K562 (cell line): ENCODE data around the gene PRPF6. TPM values are rescaled to one million over a fixed set of nuclear protein-coding genes. Genes with fewer than 3 reads are reported as not detected.

Experiments
- E2F8 ChIP-seq: fragments of 450-650 bp; IDR thresholded peaks from 2 replicates; pipeline ENCODE4 v1.7.1; 2018; ENCODE audit warnings: mild to moderate bottlenecking, low read depth; ENCODE audit not compliant: partially characterized antibody
- ETV1 ChIP-seq: fragments of 450-650 bp; conservative IDR thresholded peaks from 2 replicates; pipeline ENCODE4 v1.6.1; 2016; ENCODE audit warnings: missing genetic modification characterization, control low read depth, low read depth, missing compliant biosample characterization
- ETV6 ChIP-seq, 3 experiments: fragments of 150-350 bp in 1 of 3; sonication (generic) in 1 of 3; formaldehyde crosslinking in 1 of 3; IDR thresholded peaks; 2 replicates each; pipeline versions ENCODE4 v1.6.1 to v1.8.0; 2014 to 2022; ENCODE audit warnings: borderline replicate concordance in 2 of 3, low read depth in 2 of 3, antibody characterized with exemption in 1 of 3, low read length in 1 of 3, mild to moderate bottlenecking in 1 of 3, missing genetic modification reagents in 1 of 3
- GATAD2B ChIP-seq: fragments of 450-650 bp; IDR thresholded peaks from 2 replicates; pipeline ENCODE4 v1.6.1; 2017; ENCODE audit warnings: mild to moderate bottlenecking, borderline replicate concordance
- HDAC2 ChIP-seq: fragments of 450-650 bp; IDR thresholded peaks from 2 replicates; pipeline ENCODE4 v1.6.1; 2016; ENCODE audit warnings: mild to moderate bottlenecking
- HNRNPLL ChIP-seq: fragments of 200-400 bp; formaldehyde crosslinking; IDR thresholded peaks from 2 replicates; pipeline ENCODE4 v1.6.1; 2017; ENCODE audit warnings: low read length, low read depth, mild to moderate bottlenecking; ENCODE audit not compliant: poor library complexity, severe bottlenecking
- KLF13 ChIP-seq: fragments of 450-650 bp; IDR thresholded peaks from 2 replicates; pipeline ENCODE4 v1.6.1; 2016; ENCODE audit warnings: missing genetic modification characterization, low read depth, mild to moderate bottlenecking, missing compliant biosample characterization, moderate library complexity, borderline replicate concordance
- MTA1 ChIP-seq: fragments of 450-650 bp; IDR thresholded peaks from 2 replicates; pipeline ENCODE4 v1.6.1; 2017; ENCODE audit warnings: borderline replicate concordance
- NCOR1 ChIP-seq: fragments of 450-650 bp; IDR thresholded peaks from 2 replicates; pipeline ENCODE4 v1.6.1; 2016; ENCODE audit warnings: mild to moderate bottlenecking, moderate library complexity
- NFIC ChIP-seq: fragments of 450-650 bp; IDR thresholded peaks from 2 replicates; pipeline ENCODE4 v1.6.1; 2017; ENCODE audit warnings: mild to moderate bottlenecking, inconsistent platforms
- RBBP5 ChIP-seq: fragments of 200-600 bp; sonication (generic); IDR thresholded peaks from 2 replicates; pipeline ENCODE4 v1.6.1; 2012; ENCODE audit warnings: borderline replicate concordance, mild to moderate bottlenecking, low read length, control low read depth, inconsistent platforms; ENCODE audit not compliant: insufficient read depth, poor library complexity, severe bottlenecking
- SIN3A ChIP-seq, 2 experiments: fragments of 150-350 bp in 1 of 2; IDR thresholded peaks; 2 replicates each; pipeline ENCODE4 v1.6.1; 2011 to 2016; ENCODE audit warnings: borderline replicate concordance in 2 of 2, low read depth in 2 of 2, low read length in 2 of 2, mild to moderate bottlenecking in 2 of 2, moderate library complexity in 2 of 2; ENCODE audit not compliant: control insufficient read depth in 1 of 2
- SIN3B ChIP-seq: fragments of 450-650 bp; IDR thresholded peaks from 2 replicates; pipeline ENCODE4 v1.6.1; 2017; ENCODE audit warnings: low read depth, mild to moderate bottlenecking, moderate library complexity
- SP1 ChIP-seq: sonication (generic); formaldehyde crosslinking; IDR thresholded peaks from 2 replicates; pipeline ENCODE4 v1.8.1; 2022; ENCODE audit warnings: mild to moderate bottlenecking, missing genetic modification reagents
- TAF1 ChIP-seq: IDR thresholded peaks from 2 replicates; pipeline ENCODE4 v1.6.1; 2011; ENCODE audit warnings: mild to moderate bottlenecking, low read length, moderate library complexity; ENCODE audit not compliant: insufficient read depth, control insufficient read depth, severe bottlenecking; ENCODE audit errors: extremely low read depth
- TAF7 ChIP-seq: fragments of 450-650 bp; IDR thresholded peaks from 2 replicates; pipeline ENCODE4 v1.6.1; 2016; ENCODE audit warnings: missing genetic modification characterization, missing compliant biosample characterization
- TRIM24 ChIP-seq, 2 experiments: fragments of 450-650 bp; IDR thresholded peaks; 2 replicates each; pipeline ENCODE4 v1.6.1; 2016
- ZBTB7A ChIP-seq: IDR thresholded peaks from 2 replicates; pipeline ENCODE4 v1.6.1; 2011; ENCODE audit warnings: low read depth, mild to moderate bottlenecking, low read length, moderate library complexity, borderline replicate concordance; ENCODE audit not compliant: control insufficient read depth
- polyA plus RNA-seq, 8 experiments: library from polyadenylated mRNA; depleted of rRNA in 4 of 8; stranded (reverse) in 5 of 8; unstranded in 3 of 8; fragments of >200 nt; fragmentation: Nextera tagmentation in 2 of 8; fragmentation: Illumina TruSeq in 1 of 8; extraction: Ambion mirVana in 2 of 8; extraction: Trizol in 1 of 8; gene quantifications; 2 replicates each; pipeline versions ENCODE4 v1.2.1 to v1.2.3, GENCODE V29; 2011 to 2014; ENCODE audit warnings: inconsistent platforms in 1 of 8, missing spikeins in 1 of 8
- total RNA-seq, 7 experiments: library from RNA; depleted of rRNA in 6 of 7; stranded (reverse); fragments of >200 nt in 6 of 7; fragmentation: Illumina TruSeq in 2 of 7; extraction: Trizol in 2 of 7; gene quantifications; 2 replicates each; pipeline versions ENCODE4 v1.2.1 to v1.2.3, GENCODE V29; 2011 to 2021; ENCODE audit warnings: low replicate concordance in 1 of 7
- TF ChIP-seq, protein P1 (sequence below), 2 experiments: fragments of 150-350 bp in 1 of 2; IDR thresholded peaks; 2 replicates each; pipeline ENCODE4 v1.6.1; 2012 to 2016; ENCODE audit warnings: low read depth in 2 of 2, low read length in 2 of 2, mild to moderate bottlenecking in 1 of 2, moderate library complexity in 1 of 2

The PRPF6 gene
- total and polyA plus RNA-seq, 9 of the 15 experiments (the other 6 are each of a cell fraction or from before 2014, with no cell fraction given): 4.2 to 83.2 (median 59.9) TPM

- TF ChIP-seq RBBP5: peak; percentile 93
- TF ChIP-seq ZBTB7A: peak; percentile 97
- TF ChIP-seq TAF1: peak; percentile 54
- TF ChIP-seq KLF13 (tag): peak; percentile 61; the same call in 1 of the 2 replicates
- peak in 1 of 2 experiments; percentile 93; a peak in 2 of 4 replicates for TF ChIP-seq SIN3A (IDR thresholded peaks at IDR 0.05; ENCODE audit: borderline replicate concordance in 2 of 2, control insufficient read depth in 1 of 2, low read depth in 2 of 2, low read length in 2 of 2)
- TF ChIP-seq ETV1: peak; percentile 87
- peak; percentile 98 for TF ChIP-seq MTA1
- TF ChIP-seq E2F8: peak; percentile 96
- TF ChIP-seq SP1: peak; percentile 99
- TF ChIP-seq NCOR1: peak; percentile 21; the same call in 1 of the 2 replicates
- TF ChIP-seq ETV6 (IDR thresholded peaks at IDR 0.05; ENCODE audit: borderline replicate concordance in 1 of 2, low read depth in 2 of 2, low read length in 1 of 2): peak in 1 of 2 experiments; percentile 48; a peak in 1 of 4 replicates
- TF ChIP-seq ETV6 (CRISPR knock-in tag; IDR thresholded peaks at IDR 0.05; ENCODE audit: borderline replicate concordance): no peak
- TF ChIP-seq SIN3B: peak; percentile 95
- peak in 1 of 2 experiments; percentile 18; a peak in 1 of 4 replicates for TF ChIP-seq TRIM24 (IDR thresholded peaks at IDR 0.05)
- TF ChIP-seq, protein P1, sequence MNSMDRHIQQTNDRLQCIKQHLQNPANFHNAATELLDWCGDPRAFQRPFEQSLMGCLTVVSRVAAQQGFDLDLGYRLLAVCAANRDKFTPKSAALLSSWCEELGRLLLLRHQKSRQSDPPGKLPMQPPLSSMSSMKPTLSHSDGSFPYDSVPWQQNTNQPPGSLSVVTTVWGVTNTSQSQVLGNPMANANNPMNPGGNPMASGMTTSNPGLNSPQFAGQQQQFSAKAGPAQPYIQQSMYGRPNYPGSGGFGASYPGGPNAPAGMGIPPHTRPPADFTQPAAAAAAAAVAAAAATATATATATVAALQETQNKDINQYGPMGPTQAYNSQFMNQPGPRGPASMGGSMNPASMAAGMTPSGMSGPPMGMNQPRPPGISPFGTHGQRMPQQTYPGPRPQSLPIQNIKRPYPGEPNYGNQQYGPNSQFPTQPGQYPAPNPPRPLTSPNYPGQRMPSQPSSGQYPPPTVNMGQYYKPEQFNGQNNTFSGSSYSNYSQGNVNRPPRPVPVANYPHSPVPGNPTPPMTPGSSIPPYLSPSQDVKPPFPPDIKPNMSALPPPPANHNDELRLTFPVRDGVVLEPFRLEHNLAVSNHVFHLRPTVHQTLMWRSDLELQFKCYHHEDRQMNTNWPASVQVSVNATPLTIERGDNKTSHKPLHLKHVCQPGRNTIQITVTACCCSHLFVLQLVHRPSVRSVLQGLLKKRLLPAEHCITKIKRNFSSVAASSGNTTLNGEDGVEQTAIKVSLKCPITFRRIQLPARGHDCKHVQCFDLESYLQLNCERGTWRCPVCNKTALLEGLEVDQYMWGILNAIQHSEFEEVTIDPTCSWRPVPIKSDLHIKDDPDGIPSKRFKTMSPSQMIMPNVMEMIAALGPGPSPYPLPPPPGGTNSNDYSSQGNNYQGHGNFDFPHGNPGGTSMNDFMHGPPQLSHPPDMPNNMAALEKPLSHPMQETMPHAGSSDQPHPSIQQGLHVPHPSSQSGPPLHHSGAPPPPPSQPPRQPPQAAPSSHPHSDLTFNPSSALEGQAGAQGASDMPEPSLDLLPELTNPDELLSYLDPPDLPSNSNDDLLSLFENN (IDR thresholded peaks at IDR 0.05; ENCODE audit: low read depth in 2 of 2, low read length in 2 of 2): peak in 1 of 2 experiments; percentile 38; a peak in 2 of 4 replicates
- TF ChIP-seq NFIC: peak; percentile 44; the same call in 1 of the 2 replicates
- peak; percentile 70; the same call in 1 of the 2 replicates for TF ChIP-seq HDAC2
- peak; percentile 40 for TF ChIP-seq HNRNPLL
- TF ChIP-seq GATAD2B: 0 out of 2 replicates have a peak, but pooled peaks have one; percentile 51
- 0 out of 2 replicates have a peak, but pooled peaks have one; percentile 32 for TF ChIP-seq TAF7 (tag)
Measured at GRCh38 chr20:63980806-63981728, at the start of gene PRPF6 (continued).
